Inflammatory macrophage (primary cell): ENCODE data around the gene HACD4.

Experiments
- DNase-seq, 2 donors: peaks; one replicate each; pipeline ENCODE4 v3.0.0-alpha.2; 2020 to 2022

HACD4 gene

GRCh38 chr9:21015995-21016394 is 15.4 kb downstream of the HACD4 start:
- DNase-seq, result peak in 1 of 2 donors; percentile 13

- DNase-seq, result no peak
These were observed 16.2 kb downstream of the HACD4 start for GRCh38 chr9:21015129-21015815.

- no peak for DNase-seq
These were observed 29.4 kb downstream of the HACD4 start for GRCh38 chr9:21002040-21002439.

- no peak for DNase-seq
These were observed 29.9 kb downstream of the HACD4 start for GRCh38 chr9:21001581-21001980.

- DNase-seq, result peak in 1 of 2 donors; percentile 15
These were observed 33.9 kb downstream of the HACD4 start for GRCh38 chr9:20997503-20998076.

- no peak for DNase-seq
These were observed 34.6 kb downstream of the HACD4 start for GRCh38 chr9:20996809-20997208.

- DNase-seq, result peak; percentile 9 to 34
These were observed 35.8 kb downstream of the HACD4 start for GRCh38 chr9:20995616-20996015.

- DNase-seq, result no peak
These were observed 37.0 kb downstream of the HACD4 start for GRCh38 chr9:20994486-20994885.

- DNase-seq, result peak; percentile 87 to 95
These were observed 40.6 kb downstream of the HACD4 start for GRCh38 chr9:20990867-20991266.

- peak; percentile 76 to 89 for DNase-seq
These were observed 41.5 kb downstream of the HACD4 start for GRCh38 chr9:20989923-20990341.

GRCh38 chr9:20988671-20989315 is 42.6 kb downstream of the HACD4 start:
- DNase-seq, result peak; percentile 29 to 43

GRCh38 chr9:20988061-20988460 is 43.4 kb downstream of the HACD4 start:
- DNase-seq, result no peak

GRCh38 chr9:20987521-20987920 is 43.9 kb downstream of the HACD4 start:
- DNase-seq, result no peak

- no peak for DNase-seq
These were observed 45.4 kb downstream of the HACD4 start for GRCh38 chr9:20985851-20986600.

GRCh38 chr9:20984506-20984905 is 46.9 kb downstream of the HACD4 start:
- peak; percentile 29 to 74 for DNase-seq

- no peak for DNase-seq
These were observed 50.0 kb downstream of the HACD4 start for GRCh38 chr9:20981486-20981885.

GRCh38 chr9:20980832-20981455 is 50.5 kb downstream of the HACD4 start:
- DNase-seq, result peak; percentile 57 to 76

GRCh38 chr9:20978249-20978648 is 53.2 kb downstream of the HACD4 start:
- no peak for DNase-seq

GRCh38 chr9:20974191-20974938 is 57.1 kb downstream of the HACD4 start:
- DNase-seq, result peak; percentile 15 to 25

- peak; percentile 41 to 52 for DNase-seq
These were observed 58.0 kb downstream of the HACD4 start for GRCh38 chr9:20973246-20973947.

- no peak for DNase-seq
These were observed 58.8 kb downstream of the HACD4 start for GRCh38 chr9:20972684-20973083.
